HG03045 (cell line): ENCODE data around the gene TLR9.

ENCODE experiments used
- ATAC-seq: cut with Tn5 transposase; IDR thresholded peaks from one replicate; pipeline ENCODE4 v1.9.1; 2021; ENCODE audit warnings: mild to moderate bottlenecking, moderate library complexity; ENCODE audit not compliant: unreplicated experiment

TLR9 gene

DNA sequence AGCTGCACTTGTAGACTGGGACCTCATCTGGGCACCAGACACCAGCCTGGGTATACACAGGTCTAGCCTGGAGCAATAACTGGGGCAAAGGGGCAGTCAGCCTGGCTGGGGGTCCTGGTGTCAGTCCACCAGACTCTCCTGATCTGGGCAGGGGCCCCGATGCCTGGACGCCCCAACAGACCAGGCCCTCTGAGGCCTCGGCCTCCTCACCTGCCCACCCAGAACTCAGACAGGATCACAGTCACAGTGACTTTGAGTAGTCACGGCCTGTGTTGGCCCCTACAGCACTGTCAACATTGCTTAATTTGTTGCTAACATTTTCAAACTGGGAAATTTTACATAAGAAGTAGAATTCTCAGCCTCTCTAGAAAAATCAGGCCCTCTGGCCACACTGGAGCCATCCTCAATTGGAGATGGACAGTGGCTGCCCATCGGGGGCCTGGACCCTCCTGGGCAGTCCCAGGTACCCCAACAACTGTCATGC is 7.7 kb upstream of the TLR9 start:
- ATAC-seq, result no peak

- ATAC-seq, result no peak
These were observed 7.0 kb upstream of the TLR9 start for GRCh38 chr3:52232279-52233107.

GRCh38 chr3:52231502-52232278 is 6.2 kb upstream of the TLR9 start:
- no peak for ATAC-seq

DNA sequence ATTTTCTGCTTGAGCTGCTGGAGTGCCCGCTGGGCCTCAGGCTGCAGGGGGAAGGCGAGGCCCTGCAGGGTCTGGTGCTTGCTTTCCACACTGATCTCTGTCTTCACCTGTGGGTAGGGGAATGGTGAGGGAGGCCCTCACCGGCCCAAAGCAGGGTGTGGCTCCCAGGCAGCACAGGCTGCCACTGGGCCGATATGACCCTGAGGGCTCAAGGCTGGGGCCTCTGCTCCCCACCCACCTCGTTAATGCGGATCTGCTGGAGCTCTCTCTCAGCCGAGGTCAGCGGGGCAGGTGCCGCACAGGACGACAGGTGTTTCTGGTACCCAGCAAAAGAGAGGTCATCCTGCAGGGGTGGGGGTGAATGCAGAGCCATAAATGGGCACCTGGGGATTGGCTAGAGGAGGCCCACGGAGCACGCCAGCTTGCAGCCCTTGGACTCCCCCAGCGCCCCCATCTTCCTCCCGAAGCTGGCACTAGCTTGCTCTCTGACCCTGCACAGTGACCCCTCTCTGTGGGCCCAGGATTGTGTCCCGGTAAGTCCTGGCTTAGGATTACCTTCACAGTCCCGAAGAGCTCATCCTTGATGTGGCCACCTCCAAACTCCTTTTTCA is 5.5 kb upstream of the TLR9 start:
- no peak for ATAC-seq

DNA sequence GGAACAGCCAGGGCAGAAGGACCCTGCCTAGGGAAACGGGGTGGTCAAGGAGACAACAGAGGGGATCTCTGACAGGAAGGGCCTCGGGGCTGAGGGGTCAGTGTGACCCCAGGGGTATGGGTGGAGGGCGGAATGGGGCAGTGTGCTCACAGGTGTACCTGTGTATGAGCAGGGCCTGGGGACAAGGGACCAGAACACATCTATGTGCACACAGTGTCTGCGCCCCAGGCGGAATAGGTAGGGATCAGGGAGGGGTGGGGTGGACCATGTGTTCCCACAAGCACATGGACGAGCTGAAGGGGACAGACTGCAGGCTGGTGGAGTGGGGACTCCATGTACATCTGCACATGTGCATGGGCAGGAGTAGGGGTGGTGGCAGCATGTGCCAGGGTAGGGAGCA is 5.0 kb upstream of the TLR9 start:
- no peak for ATAC-seq

GRCh38 chr3:52229656-52230055 is 4.2 kb upstream of the TLR9 start:
- ATAC-seq, result no peak

DNA sequence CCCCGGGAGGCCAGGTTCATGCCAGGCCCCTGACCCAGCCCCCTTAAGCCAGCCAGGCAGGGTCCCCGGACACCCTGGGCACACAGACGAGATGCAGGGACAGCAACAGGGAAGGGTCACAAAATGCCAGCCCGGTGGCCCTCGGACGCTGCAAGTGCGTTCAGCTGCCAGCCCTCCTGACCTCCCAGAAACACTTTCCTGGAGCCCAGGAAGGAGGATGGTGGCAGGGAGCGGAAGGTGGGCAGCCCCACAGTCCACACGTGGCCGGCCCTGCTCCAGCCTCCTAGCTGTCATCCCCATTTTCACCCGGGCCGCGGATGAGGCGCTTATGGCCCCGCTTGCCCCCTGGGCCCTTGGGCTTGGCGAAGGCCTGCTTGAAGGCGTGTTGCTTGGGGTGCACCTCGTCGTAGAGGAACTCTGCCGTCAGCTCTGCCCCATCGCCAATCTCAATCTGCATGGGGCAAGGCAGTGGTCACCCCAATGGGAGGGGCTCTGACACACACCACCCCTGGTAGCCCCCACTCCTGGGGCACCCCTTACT is 3.4 kb upstream of the TLR9 start:
- no peak for ATAC-seq

DNA sequence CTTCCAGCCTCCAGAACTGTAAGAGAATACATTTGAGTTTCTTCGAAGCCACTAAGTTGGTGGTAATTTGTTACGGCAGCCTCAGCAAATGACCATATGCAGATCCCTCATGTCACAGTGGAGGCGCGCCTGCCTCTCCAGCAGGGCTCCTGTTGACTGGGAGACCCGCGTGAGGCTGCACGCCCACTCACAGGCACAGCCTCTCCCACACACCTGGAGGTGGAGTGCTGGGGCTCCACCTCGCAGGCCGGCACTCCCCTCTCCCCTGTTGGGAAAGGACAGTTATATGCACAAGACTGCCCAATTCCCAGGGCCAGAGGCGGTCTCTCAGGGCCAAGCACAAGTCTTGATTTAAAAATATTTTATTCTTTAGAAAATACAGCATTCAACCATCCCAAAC is 2.8 kb upstream of the TLR9 start:
- no peak for ATAC-seq

DNA sequence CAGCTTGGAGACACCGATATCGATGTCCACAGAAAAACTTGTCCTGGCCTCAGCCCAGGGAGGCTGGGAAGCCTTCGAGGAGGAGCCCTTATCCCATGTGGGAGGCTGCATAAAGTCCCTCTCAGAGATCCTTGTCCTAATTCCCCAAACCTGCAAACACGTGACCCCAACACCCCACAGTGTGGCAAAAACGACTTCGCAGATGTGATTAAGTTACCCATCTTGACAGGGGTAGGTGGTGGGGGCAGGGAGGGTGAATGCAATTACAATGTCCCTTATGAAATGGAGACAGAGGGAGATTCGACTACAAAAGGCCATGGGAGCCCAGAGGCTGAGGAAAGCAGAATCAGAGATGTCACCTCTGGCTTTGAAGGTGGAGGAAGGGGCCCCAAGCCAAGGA is 2.3 kb upstream of the TLR9 start:
- no peak for ATAC-seq

GRCh38 chr3:52227117-52227516 is 1.7 kb upstream of the TLR9 start:
- no peak for ATAC-seq

DNA sequence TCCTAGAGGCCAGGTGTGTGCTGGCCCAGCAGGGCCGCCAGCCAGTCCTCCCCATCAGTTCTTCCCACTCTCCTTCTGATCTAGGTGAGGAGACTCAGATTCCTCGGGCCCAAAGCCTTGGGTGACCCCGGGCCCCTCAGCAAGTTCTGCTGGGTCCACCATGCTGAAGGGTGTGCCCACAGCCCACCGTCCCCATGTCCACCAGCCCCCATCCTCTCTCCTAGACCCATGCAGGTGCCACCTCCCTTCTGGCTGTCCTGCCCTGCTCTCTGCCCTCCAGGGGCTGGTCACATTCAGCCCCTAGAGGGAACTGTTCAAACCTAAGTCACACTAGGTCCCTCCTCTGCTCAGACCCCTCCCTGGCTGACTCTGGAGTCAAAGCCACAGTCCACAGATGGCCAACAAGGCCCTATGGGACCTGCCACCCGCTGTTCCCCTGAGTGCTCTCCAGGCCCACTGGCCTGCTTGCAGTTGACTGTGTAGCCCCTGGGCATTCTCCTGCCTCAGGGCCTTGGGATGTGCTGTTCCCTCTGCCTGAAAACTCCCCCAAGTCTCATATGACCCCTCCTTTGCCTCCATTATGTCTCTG is 878 bp upstream of the TLR9 start:
- peak; percentile 10 for ATAC-seq

DNA sequence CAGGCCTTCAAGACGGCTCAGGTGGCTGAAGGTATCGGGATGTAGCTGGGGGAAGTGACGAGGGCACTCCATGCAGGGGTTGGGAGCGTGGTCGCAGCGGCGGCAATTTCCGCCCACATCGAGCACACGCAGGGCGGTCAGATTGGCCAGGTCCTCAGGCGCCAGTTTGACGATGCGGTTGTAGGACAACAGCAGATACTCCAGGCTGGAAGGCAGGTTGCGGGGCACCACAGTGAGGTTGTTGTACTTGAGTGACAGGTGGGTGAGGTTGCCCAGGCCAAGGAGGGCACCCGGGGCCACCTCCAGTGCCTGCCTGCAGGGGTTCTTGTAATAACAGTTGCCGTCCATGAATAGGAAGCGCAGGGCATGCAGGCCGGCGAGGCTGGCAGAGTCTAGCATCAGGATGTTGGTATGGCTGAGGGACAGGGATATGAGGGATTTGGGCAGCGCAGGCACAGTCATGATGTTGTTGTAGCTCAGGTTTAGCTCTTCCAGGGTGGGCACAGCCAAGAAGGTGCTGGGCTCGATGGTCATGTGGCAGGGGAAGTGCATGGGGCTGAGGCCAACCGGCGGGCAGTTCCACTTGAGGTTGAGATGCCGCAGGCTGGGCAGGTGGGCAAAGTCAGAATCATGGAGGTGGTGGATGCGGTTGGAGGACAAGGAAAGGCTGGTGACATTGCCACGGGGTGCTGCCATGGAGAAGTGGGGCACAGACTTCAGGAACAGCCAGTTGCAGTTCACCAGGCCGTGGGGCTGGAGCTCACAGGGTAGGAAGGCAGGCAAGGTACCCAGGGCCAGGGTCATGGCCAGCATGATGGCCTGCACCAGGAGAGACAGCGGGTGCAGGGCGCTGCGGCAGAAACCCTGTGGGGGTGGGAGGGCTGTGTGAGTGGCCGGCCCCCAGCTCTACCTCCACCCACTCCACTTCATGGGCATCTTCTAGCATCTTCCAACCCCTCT is 1.7 kb downstream of the TLR9 start:
- no peak for ATAC-seq

DNA sequence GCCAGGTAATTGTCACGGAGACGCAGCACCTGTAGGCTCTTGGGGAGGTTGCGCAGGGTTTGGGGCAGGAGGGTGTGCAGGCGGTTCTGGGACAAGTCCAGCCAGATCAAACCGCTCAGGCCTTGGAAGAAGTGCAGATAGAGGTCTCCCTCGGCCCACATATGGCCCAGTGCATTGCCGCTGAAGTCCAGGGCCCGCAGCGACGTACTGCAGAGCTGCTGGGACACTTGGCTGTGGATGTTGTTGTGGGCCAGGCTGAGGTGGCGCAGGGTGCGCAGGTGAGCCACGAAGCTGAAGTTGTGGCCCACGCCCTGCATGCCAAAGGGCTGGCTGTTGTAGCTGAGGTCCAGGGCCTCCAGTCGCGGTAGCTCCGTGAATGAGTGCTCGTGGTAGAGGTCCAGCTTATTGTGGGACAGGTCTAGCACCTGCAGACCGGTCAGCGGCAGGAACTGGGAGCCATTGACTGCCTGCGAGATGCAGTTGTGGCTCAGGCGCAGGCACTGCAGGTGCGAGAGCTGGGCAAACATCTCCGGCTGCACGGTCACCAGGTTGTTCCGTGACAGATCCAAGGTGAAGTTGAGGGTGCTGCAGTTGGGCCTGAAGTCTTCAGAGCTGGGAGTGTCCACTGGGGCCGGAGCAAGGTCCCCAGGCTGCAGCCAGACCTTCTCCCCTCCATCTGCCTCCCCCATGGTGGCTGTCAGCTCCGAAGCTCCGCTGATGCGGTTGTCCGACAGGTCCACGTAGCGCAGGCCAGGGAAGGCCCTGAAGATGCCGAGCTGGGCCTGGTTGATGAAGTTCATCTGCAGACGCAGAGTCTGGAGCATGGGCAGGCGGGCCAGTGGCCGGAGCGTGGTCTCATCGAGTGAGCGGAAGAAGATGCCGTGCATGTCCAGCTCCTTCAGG is 2.9 kb downstream of the TLR9 start:
- no peak for ATAC-seq

- ATAC-seq, result no peak
These were observed 3.7 kb downstream of the TLR9 start for GRCh38 chr3:52221563-52222318.

DNA sequence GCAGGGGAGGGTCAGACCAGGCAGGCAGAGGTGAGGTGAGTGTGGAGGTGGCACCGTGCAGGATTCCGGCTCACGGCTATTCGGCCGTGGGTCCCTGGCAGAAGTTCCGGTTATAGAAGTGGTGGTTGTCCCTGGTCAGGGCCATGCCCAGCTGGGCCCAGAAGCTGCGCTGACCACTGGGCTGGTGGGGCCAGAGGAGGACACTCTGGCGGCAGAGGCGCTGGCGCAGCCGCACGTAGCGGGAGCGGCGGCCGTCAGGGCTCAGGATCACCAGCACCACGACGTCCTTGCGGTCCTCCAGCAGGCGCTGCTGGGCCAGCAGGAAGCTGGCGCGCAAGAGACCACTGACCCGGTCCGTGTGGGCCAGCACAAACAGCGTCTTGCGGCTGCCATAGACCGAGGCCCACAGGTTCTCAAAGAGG is 4.3 kb downstream of the TLR9 start:
- no peak for ATAC-seq

DNA sequence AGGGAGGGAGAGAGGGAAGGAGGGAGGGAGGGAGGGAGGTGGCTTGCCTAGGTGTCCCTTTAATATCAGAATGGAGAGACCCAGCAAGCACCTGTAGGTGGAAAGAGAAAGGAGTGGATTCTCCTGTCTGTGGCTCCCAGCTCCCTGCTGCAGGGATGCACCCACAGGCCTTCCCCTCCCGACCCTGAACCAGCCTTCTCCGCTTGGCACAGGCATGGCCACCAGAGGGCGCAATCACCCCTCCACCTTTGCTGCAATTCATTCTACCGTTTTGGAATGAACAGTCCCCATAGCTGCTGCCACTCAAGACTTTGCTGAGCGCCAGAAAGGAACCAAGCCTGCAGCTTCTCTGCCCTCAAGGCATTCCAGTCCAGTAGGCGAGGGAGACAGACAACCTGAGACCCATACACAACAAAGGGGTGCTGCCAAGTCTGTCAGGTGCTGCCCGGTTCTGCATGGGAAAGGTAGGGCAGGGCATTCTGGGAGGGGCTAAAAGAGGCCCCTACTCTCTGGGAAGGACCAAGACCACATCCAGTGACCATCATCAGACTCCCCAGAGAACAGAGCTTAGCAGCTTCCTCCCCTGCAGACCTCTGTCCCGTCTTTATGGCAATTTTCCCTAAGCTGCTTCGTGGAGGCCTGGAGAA is 4.9 kb downstream of the TLR9 start:
- ATAC-seq, result peak; percentile 37

GRCh38 chr3:52218937-52219650 is 6.4 kb downstream of the TLR9 start:
- no peak for ATAC-seq
